ENCODE results near the gene ADCY2. TPM values are rescaled to one million over a fixed set of nuclear protein-coding genes. Genes with fewer than 3 reads are reported as not detected.

Gene ADCY2
- total and polyA plus RNA-seq, 9 of the 15 experiments (the other 6 are each of a cell fraction or from before 2014, with no cell fraction given) = 0.01 to 0.15 (median 0.03) TPM; not detected in 5

DNA sequence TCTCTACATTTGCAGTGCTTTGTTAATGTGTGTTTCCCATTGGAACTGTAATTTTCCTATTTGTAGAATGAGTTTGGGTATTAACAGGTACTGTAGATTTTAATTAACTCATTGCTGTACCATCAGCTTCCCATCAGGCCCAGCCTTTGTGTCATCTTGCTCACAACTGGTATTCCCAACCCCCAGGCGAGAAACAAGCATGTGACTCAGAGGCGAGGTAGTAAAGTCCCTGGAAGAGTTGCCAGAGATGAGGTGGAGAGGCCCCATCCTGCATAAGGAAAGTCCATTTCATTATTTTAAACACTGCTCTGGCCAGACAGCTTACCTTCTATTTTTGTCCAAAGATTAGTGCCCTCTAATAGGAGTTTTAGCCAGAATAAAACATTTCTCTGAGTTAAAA, 29.9 kb downstream of the ADCY2 start:
- H3K36me3 ChIP-seq (ENCODE audit: control insufficient read depth, insufficient read depth, low read length) = no peaks in the 10 kb centered on the region
- in situ Hi-C loops (cut with MboI) (no loop called here), intact Hi-C loops (cut with micrococcal nuclease) (no loop called here)
- TF ChIP-seq KAT8 (IDR thresholded peaks at IDR 0.05; ENCODE audit: low read depth) (no peak), PHF21A (IDR thresholded peaks at IDR 0.05; ENCODE audit: borderline replicate concordance, low read depth) (no peak), FOXJ2 (tag; IDR thresholded peaks at IDR 0.05) (no peak), ZNF253 (CRISPR knock-in tag; conservative IDR thresholded peaks at IDR 0.05) (no peak), ZNF121 (CRISPR knock-in tag; conservative IDR thresholded peaks at IDR 0.05) (no peak), ZNF140 (CRISPR knock-in tag; IDR thresholded peaks at IDR 0.05) (no peak), YBX1 (IDR thresholded peaks at IDR 0.05) (no peak), MCM3 (IDR thresholded peaks at IDR 0.05) (no peak)
- TF ChIP-seq, protein P1, sequence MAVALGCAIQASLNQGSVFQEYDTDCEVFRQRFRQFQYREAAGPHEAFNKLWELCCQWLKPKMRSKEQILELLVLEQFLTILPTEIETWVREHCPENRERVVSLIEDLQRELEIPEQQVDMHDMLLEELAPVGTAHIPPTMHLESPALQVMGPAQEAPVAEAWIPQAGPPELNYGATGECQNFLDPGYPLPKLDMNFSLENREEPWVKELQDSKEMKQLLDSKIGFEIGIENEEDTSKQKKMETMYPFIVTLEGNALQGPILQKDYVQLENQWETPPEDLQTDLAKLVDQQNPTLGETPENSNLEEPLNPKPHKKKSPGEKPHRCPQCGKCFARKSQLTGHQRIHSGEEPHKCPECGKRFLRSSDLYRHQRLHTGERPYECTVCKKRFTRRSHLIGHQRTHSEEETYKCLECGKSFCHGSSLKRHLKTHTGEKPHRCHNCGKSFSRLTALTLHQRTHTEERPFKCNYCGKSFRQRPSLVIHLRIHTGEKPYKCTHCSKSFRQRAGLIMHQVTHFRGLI (CRISPR knock-in tag; IDR thresholded peaks at IDR 0.05) = no peak
- TF ChIP-seq, protein P2, sequence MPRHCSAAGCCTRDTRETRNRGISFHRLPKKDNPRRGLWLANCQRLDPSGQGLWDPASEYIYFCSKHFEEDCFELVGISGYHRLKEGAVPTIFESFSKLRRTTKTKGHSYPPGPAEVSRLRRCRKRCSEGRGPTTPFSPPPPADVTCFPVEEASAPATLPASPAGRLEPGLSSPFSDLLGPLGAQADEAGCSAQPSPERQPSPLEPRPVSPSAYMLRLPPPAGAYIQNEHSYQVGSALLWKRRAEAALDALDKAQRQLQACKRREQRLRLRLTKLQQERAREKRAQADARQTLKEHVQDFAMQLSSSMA (CRISPR knock-in tag; IDR thresholded peaks at IDR 0.05) = no peak
- no peak overlapping the region for H3K4me3 ChIP-seq
- no peaks in the 10 kb centered on the region for H3K79me2 ChIP-seq (ENCODE audit: control insufficient read depth, insufficient read depth, low read length)
- no peaks in the 10 kb centered on the region for H3K4me1 ChIP-seq (replicated peaks in 1 of 2; ENCODE audit: control insufficient read depth in 2 of 2, insufficient read depth in 2 of 2, low read length in 2 of 2)
- ATAC-seq (no peak), DNase-seq (ENCODE audit: extremely low read depth in 1 of 4, low spot score in 3 of 4) (no peak), FAIRE-seq (no peak)
- no peak overlapping the region for H3K9ac ChIP-seq (ENCODE audit: insufficient read depth in 1 of 2, low read depth in 2 of 2, low read length in 2 of 2)
- H3K27me3 ChIP-seq (ENCODE audit: control insufficient read depth in 2 of 2, insufficient read depth in 2 of 2, low read length in 2 of 2) = no peaks in the 10 kb centered on the region
- no peaks in the 10 kb centered on the region for H4K20me1 ChIP-seq (replicated peaks; ENCODE audit: control insufficient read depth, insufficient read depth, low read length)
- H3K4me2 ChIP-seq (ENCODE audit: insufficient read depth, low read length) = no peak overlapping the region
- CTCF ChIA-PET (ENCODE audit: low intra/inter-chr PET ratio) = no interaction called here
- H3K9me3 ChIP-seq (replicated peaks; ENCODE audit: control insufficient read depth, insufficient read depth, low read depth, low read length) = no peaks in the 10 kb centered on the region; the same call in 1 of the 2 replicates
- H3K9me1 ChIP-seq (ENCODE audit: control insufficient read depth, insufficient read depth, low read length) = no peaks in the 10 kb centered on the region
- 0% methylated on average over 2 of the region's 2 CpGs for WGBS (ENCODE audit: insufficient coverage, low coverage, missing lambda C conversion rate)
- POLR2A ChIA-PET = no interaction called here
- H3K27ac ChIP-seq (ENCODE audit: extremely low read depth, low read depth, low read length) = no peak overlapping the region
- no TSS peak for BruUV-seq (replicated peaks)
- H2AFZ ChIP-seq (ENCODE audit: low read depth, low read length) = no peak overlapping the region

Data from K562 (cell line).